Activated CD4-positive, CD25-positive, alpha-beta regulatory T cell (primary cell): ENCODE data around the gene PPP1CC.
"Not testable (repeated sequence)": the region's sequence is repeated elsewhere in the genome, so short reads cannot be mapped to it uniquely, and the experiment has no call there.

ENCODE experiments used
- DNase-seq, 4 experiments: peaks; one replicate each; lab custom pipeline; 2025; lab: John Stamatoyannopoulos, UW

PPP1CC gene

DNA sequence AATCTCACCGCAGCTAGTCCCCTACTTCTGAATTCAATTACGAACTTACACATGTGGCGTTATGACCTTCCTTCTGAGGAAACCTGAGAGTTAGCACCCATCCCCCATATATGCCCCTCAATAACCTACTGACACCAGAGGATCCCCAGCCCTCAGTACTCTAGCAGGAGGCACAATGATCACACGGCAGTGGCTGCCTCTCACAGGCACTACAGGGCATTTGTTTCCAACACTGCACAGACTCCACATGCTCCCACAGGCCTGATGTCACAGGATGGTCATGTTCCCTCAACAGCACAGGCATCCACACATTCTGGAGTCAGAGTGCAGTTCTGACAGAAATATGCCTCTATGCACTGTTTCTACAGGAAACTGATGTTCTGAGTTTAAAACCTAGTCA lies 17.4 kb downstream of the PPP1CC start:
- DNase-seq, result no peak

- not testable (repeated sequence) for DNase-seq
Observed at GRCh38 chr12:110722892-110723291, 19.8 kb downstream of the PPP1CC start.

DNA sequence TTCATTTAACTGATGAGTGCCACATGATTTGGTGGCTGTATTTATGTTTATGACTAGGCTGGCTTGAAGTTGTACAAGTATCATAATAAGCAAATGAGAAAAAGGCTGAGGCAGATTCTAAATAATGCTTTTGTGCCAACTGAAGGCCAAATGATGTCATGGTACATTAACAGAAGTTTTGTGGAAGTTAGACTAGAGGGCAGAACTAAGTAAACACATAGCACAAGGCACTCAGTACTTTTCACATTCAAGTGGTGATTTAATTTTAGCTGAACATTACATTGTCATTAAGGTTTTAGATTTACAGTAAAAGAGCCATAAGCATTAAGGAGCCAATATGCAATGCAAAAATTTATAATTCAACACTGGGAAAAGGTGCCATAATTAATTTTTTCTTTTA lies 21.1 kb downstream of the PPP1CC start:
- no peak for DNase-seq

DNA sequence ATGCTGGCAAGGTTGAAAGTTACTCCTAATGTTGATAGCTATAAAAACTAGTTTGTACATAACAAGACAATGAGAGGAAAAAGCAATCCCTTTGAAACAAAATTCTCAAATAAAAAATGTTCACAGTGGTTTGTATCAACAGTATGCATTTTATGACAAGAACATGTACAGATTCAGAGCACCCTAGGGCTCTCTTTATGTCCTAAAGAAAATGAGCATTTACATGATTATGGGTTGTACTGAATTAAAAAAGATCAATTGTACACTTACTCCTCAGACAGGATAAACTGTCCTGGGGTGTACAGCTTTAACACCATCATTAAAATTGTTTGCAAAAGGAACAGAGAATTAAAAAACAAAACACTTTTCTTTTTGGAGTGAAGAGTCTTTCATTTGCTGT lies 22.2 kb downstream of the PPP1CC start:
- DNase-seq, result no peak

- DNase-seq, result no peak
Observed at GRCh38 chr12:110718222-110718908, 24.3 kb downstream of the PPP1CC start.

DNA sequence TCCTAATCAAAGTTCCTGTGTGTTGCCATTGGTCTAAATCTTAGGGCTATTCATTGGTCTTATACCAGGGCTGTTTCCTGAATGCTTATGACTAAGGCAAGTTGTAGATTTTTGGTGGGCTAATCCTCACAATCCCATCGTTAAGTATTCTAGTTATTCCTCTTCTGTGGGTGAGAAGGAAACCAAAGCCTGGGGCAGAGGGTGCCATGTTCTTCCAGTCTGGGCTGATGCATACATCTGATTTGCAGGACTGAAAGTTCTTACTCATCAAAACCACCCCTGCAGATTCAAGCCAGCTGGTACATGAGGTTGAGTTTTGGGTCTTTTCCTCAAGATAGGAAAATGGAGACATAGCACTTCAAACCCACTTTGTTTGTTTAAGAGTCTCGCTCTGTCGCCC lies 25.7 kb downstream of the PPP1CC start:
- no peak for DNase-seq

- no peak for DNase-seq
Observed at GRCh38 chr12:110708917-110709316, 33.8 kb downstream of the PPP1CC start.

GRCh38 chr12:110705309-110705708 lies 37.4 kb downstream of the PPP1CC start:
- no peak for DNase-seq

DNA sequence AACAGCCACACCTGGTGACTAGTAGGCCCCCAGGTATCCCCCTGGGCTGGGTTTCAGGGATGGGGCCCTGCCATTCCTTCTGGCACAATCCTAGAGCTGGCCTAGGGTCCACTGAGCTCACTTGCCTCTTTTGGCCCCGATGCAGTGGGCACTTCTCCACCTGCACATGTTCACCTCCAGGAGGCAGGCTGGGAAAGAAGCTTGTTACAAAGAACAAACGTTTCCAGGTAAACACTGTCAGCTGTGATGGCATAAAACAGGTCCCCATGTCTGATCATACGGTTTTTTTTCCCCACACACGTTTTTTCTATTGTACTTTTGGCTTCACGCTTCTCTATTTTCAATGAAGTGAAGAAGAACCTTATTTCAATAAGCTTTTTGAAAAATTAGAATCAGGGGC lies 37.9 kb downstream of the PPP1CC start:
- no peak for DNase-seq

DNA sequence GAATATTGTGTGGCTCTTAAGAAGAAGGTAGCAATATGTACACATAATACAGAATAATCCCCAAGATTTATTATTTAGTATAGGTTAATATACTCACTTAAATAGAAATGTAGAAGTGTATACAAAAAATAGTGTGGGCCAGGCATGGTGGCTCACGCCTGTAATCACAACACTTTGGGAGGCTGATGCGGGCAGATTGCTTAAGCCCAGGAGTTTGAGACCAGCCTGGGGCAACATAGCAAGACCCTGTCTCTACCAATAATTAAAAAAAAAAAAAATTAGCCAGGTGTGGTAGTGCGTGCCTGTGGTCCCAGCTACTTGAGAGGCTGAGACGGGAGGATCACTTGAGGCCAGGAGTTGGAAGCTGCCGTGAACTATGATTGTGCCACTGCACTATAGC lies 38.5 kb downstream of the PPP1CC start:
- no peak for DNase-seq

GRCh38 chr12:110702081-110702480 lies 40.6 kb downstream of the PPP1CC start:
- DNase-seq, result no peak

- no peak for DNase-seq
Observed at GRCh38 chr12:110699591-110700445, 42.9 kb downstream of the PPP1CC start.

GRCh38 chr12:110698171-110698902 lies 44.4 kb downstream of the PPP1CC start:
- DNase-seq, result peak; percentile 19 to 58 (median 46)

GRCh38 chr12:110697236-110697635 lies 45.5 kb downstream of the PPP1CC start:
- no peak for DNase-seq

GRCh38 chr12:110696283-110696682 lies 46.4 kb downstream of the PPP1CC start:
- no peak for DNase-seq

- DNase-seq, result no peak
Observed at GRCh38 chr12:110694330-110694901, 48.3 kb downstream of the PPP1CC start.

GRCh38 chr12:110693731-110694130 lies 49.0 kb downstream of the PPP1CC start:
- no peak for DNase-seq

GRCh38 chr12:110690127-110690430 lies 52.6 kb downstream of the PPP1CC start:
- DNase-seq, result no peak

DNA sequence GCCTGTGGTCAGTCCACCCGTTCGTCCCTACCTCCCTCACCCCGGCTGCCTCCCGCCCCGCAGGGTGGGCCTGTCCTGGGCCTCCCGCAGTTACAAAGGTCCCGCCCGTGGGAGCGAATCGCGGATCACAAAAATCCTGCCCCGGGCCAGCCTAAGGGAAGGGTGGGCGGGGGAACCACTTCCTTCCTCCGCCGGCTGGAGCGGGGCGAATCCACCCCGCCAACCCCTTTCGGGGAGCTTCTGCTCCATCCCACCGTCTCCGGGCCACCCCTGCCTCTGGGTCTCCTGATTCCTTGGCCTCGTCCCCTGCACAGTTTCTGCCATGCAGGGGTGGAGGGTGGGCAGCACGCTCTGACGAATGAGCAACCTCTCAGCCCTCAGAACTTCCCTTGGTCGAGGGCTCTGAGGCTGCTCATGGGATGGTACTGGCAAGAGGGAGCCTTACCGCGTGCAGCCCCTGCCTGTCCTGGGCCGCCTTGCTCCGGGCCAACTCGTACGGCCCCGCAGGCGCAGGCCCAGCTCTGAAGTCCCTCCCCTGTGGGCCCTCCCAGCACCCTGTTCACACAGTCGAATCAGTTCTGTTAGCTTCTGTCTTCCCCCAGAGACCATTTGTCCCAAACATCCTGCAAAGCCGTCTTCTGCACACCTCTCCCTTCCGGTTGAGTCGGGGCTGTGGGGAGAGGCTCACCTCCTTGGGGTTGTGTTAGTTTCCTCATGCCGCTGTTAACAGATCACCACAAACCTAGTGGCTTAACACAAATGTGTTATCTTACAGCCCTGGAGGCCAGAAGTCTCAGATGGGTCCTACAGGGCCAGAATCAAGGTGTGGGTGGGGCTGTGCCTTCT lies 53.2 kb downstream of the PPP1CC start:
- DNase-seq, result peak in 2 of 4 experiments; percentile 7 to 39

GRCh38 chr12:110688446-110689280 lies 54.0 kb downstream of the PPP1CC start, which contains the start of gene HVCN1:
Gene HVCN1, minus strand, starts transcription at chr12:110689115. Its CDS starts 5,870 bp downstream, at chr12:110683245.
- DNase-seq, result peak in 2 of 4 experiments; percentile 13 to 39
